ENCODE results near the gene ARHGAP11B.

DNA sequence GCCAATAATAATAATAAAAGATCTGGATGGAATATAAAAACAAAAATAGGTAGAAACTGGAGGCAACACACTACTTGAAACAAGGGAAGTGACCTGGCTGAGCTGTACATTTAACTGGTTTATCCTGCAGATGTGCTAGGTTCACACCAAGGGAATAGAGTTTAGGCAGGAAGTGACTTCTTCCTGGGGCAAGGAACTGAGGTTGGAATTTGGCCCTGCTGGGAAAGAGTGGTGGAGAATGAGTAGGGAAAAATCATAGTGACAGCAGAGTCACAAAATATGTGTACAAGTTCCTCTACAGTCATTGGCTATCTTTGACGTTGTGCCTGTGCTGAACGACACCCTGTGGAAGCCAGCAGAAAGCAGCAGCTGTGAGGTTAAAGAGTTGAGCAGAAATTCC is 44.1 kb downstream of the ARHGAP11B start:
- TF ChIP-seq, protein P1, sequence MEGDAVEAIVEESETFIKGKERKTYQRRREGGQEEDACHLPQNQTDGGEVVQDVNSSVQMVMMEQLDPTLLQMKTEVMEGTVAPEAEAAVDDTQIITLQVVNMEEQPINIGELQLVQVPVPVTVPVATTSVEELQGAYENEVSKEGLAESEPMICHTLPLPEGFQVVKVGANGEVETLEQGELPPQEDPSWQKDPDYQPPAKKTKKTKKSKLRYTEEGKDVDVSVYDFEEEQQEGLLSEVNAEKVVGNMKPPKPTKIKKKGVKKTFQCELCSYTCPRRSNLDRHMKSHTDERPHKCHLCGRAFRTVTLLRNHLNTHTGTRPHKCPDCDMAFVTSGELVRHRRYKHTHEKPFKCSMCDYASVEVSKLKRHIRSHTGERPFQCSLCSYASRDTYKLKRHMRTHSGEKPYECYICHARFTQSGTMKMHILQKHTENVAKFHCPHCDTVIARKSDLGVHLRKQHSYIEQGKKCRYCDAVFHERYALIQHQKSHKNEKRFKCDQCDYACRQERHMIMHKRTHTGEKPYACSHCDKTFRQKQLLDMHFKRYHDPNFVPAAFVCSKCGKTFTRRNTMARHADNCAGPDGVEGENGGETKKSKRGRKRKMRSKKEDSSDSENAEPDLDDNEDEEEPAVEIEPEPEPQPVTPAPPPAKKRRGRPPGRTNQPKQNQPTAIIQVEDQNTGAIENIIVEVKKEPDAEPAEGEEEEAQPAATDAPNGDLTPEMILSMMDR (conservative IDR thresholded peaks at IDR 0.05; ENCODE audit: low read depth, low read length): no peak
- no peak for TF ChIP-seq POLR2A (IDR thresholded peaks at IDR 0.05; ENCODE audit: low read depth, low read length)
- TF ChIP-seq BHLHE40 (IDR thresholded peaks at IDR 0.05; ENCODE audit: low read depth, low read length): no peak
- TF ChIP-seq, protein P2, sequence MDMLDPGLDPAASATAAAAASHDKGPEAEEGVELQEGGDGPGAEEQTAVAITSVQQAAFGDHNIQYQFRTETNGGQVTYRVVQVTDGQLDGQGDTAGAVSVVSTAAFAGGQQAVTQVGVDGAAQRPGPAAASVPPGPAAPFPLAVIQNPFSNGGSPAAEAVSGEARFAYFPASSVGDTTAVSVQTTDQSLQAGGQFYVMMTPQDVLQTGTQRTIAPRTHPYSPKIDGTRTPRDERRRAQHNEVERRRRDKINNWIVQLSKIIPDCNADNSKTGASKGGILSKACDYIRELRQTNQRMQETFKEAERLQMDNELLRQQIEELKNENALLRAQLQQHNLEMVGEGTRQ (IDR thresholded peaks at IDR 0.05; ENCODE audit: low read depth, low read length): no peak
- TF ChIP-seq MAZ (IDR thresholded peaks at IDR 0.05; ENCODE audit: borderline replicate concordance, low read depth, low read length): no peak
- TF ChIP-seq CEBPB (IDR thresholded peaks at IDR 0.05; ENCODE audit: low read depth, low read length): no peak
- no peak for TF ChIP-seq MAFK (IDR thresholded peaks at IDR 0.05; ENCODE audit: low read depth, low read length)
- TF ChIP-seq, protein P3, sequence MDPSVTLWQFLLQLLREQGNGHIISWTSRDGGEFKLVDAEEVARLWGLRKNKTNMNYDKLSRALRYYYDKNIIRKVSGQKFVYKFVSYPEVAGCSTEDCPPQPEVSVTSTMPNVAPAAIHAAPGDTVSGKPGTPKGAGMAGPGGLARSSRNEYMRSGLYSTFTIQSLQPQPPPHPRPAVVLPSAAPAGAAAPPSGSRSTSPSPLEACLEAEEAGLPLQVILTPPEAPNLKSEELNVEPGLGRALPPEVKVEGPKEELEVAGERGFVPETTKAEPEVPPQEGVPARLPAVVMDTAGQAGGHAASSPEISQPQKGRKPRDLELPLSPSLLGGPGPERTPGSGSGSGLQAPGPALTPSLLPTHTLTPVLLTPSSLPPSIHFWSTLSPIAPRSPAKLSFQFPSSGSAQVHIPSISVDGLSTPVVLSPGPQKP (IDR thresholded peaks at IDR 0.05; ENCODE audit: borderline replicate concordance, low read depth, low read length): no peak
